Choroid plexus epithelial cell (primary cell): ENCODE measurements around the gene LTBP1.

ENCODE experiments used
- DNase-seq: peaks from one replicate; pipeline ENCODE4 v3.0.0-alpha.2; 2010; ENCODE audit warnings: low read depth
- H3K4me3 ChIP-seq: 2 replicates; pipeline ENCODE4 v1.5.1; 2011; ENCODE audit warnings: low read depth, mild to moderate bottlenecking, control low read depth, low read length, moderate library complexity
- CTCF ChIP-seq: conservative IDR thresholded peaks from 2 replicates; pipeline ENCODE4 v1.5.1; 2011; ENCODE audit warnings: low read depth, mild to moderate bottlenecking, control low read depth, inconsistent platforms, low read length, moderate library complexity

The LTBP1 gene

DNA sequence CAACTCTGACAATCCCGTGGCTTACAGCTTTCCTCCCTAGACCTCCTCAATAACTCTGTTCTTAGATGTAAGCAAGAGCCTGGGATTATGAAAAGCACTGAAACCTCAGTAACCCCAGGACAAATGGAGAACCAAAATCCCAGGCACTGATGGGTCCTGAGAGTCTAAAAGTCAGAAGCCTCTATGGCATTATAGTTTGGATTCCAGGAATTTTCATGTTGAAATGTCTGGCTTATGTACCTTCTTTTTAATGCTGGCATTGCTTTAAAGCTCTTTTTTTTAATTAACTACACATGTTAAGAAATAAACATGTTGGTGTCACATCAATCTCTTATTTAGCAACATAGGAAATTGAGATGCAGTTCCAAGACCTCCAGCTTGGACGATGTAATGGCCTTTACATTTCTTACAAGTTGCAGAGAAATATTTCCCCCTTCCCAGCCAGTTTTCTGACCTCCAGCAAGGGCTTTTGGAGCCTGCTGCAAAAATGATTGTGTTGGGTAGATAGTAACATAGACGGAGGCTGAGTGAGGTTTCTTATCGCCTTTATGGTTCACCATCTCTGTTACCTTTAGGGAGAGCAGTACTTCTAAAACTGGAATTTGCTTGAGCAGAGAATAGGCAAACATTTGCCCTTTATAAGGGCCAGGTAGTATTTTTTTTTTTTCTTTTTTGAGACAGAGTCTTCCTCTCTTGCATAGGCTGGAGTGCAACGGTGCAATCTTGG, 444.9 kb downstream of the LTBP1 start:
- no peak overlapping the region for H3K4me3 ChIP-seq
- DNase-seq = no peak
- no peak for TF ChIP-seq CTCF

DNA sequence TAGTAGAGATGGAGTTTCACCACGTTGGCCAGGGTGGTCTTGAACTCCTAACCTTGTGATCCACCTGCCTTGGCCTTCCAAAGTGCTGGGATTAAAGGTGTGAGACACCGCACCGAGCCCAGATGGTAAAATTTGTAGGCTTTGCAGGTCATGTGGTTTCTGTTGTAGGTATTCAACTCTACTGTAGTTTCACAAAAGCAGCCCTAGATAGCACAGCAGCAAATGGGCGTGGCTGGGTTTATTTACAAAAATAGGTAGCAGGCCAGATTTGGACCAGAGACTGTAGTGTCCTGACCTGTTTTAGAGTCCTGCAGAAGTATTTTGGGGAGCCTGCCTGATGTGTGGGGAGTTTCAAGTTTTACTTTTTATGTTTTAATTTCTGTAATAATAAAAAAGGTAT, 445.6 kb downstream of the LTBP1 start:
- no peak overlapping the region for H3K4me3 ChIP-seq
- no peak for TF ChIP-seq CTCF
- no peak for DNase-seq

DNA sequence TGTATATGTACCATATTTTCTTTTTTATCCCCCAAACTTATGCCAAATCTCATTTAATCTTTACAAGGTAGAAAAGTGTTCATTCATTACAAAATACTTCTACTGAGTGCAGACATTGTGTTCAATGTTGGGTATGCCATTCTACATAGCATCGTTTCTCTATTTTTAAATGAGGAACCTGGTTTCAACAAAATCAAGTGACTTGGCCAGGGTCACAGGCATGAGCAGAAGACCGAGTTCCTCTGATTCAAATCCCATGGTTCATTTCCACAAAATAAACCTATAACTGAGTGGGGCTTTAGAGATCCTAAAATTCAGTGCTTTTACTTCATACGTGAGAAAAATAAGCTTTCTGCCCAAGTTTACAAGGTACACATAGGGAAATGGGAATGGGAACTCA, 448.3 kb downstream of the LTBP1 start:
- H3K4me3 ChIP-seq = no peak overlapping the region
- no peak for DNase-seq
- no peak for TF ChIP-seq CTCF

DNA sequence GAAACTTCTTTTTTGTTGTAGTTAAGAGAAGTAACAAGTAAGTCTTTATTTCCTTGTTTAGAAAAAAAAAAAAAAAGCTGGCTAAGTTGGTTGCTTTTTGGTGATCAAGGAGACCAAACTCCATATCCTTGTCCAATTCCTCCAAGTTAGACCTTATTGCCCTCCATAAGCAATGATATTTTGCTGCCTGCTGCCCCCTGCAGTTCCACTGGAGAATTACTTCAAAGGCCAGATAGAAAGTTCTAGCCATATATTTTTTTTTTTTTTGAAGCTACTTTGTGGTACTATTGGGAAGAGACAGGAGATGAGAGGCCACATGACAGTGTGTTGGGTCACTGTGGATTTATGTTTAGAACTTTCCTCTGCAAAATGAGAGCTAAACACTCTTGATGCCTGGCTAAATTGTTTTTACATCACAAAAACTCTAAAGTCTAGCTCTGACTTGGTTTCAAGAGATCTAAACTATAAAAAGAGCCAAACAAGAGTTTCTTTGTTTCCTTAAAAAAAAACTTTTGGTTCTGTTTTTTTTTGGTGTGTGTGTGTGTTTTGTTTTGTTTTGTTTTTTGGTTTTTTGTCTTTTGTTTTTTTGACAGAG, 449.0 kb downstream of the LTBP1 start:
- DNase-seq = peak; percentile 73

GRCh38 chr2:33404321-33404720, 457.6 kb downstream of the LTBP1 start:
- DNase-seq = no peak
- no peak overlapping the region for H3K4me3 ChIP-seq
- no peak for TF ChIP-seq CTCF

More for the DNA sequence above, 449.0 kb downstream of the LTBP1 start:
- peak; percentile 79 for TF ChIP-seq CTCF
- no peak overlapping the region for H3K4me3 ChIP-seq

- no peak for DNase-seq
- TF ChIP-seq CTCF = no peak
- no peak overlapping the region for H3K4me3 ChIP-seq
Measured at GRCh38 chr2:33406622-33407021, 459.9 kb downstream of the LTBP1 start.

- no peak for TF ChIP-seq CTCF
- DNase-seq = no peak
- no peak overlapping the region for H3K4me3 ChIP-seq
Measured at GRCh38 chr2:33408109-33408508, 461.4 kb downstream of the LTBP1 start.
